GM10266 (cell line): ENCODE data around the gene NEGR1.

Source experiments
- DNase-seq: peaks from one replicate; pipeline ENCODE4 v3.0.0; 2012; ENCODE audit errors: extremely low spot score
- TF ChIP-seq, protein P1 (sequence below): IDR thresholded peaks from 2 replicates; pipeline ENCODE4 v1.5.1; 2012; ENCODE audit warnings: mild to moderate bottlenecking, low read depth; ENCODE audit not compliant: control insufficient read depth, insufficient read depth; ENCODE audit errors: missing control alignments

NEGR1 gene

DNA sequence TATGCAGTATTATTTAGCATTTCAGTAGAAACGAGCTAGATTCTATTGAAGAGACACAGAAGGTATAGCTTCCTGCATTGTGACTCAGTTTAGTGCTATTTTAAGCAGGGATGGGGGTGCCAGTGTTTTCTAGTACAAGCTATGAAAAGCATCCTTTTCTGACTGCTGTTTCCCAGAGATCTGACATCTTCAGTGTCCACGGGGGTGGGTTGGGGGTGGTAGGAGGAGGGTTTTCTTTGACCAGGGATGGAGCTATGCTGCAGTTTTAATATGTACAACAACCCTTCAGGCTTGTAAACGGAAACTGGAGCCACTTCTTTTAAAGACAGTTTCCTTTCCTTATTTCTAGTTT lies 2.7 kb upstream of the NEGR1 start:
- no peak for DNase-seq

DNA sequence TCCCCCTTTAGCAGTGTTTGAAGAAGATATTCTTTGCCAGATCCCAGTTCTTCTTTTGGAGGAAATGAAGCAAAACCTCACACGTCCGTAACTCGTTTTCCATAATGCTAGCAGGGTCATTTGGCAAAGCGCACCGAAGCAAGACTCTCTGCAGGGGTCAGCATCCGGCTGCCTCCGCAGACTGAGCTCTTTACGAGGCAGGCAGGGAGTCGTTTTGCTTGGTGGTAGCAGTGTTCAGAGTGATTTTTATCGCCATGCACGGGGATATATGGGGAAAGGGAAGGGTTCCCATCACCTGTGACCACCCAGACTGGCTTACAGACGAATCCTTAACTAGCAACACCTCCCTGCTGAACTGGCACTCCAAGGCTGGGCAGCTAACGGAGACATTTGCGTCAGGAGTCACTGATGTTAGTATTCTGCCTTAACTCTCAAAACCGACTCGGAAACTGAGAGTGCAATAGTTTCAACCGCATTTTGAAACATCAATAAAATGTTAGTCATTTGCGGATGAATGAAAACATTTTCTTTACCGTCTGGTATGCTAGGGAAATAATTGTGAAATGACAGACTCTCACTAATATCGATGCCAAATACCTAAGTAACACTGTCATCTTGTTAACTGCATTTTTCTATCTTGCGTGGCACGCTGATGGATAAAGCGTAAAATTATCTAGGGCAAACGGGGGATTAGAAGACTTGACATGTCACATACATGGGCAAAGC lies 2.2 kb upstream of the NEGR1 start:
- TF ChIP-seq, protein P1, sequence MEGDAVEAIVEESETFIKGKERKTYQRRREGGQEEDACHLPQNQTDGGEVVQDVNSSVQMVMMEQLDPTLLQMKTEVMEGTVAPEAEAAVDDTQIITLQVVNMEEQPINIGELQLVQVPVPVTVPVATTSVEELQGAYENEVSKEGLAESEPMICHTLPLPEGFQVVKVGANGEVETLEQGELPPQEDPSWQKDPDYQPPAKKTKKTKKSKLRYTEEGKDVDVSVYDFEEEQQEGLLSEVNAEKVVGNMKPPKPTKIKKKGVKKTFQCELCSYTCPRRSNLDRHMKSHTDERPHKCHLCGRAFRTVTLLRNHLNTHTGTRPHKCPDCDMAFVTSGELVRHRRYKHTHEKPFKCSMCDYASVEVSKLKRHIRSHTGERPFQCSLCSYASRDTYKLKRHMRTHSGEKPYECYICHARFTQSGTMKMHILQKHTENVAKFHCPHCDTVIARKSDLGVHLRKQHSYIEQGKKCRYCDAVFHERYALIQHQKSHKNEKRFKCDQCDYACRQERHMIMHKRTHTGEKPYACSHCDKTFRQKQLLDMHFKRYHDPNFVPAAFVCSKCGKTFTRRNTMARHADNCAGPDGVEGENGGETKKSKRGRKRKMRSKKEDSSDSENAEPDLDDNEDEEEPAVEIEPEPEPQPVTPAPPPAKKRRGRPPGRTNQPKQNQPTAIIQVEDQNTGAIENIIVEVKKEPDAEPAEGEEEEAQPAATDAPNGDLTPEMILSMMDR = peak; percentile 13
- DNase-seq = no peak

More for the DNA sequence above, 2.7 kb upstream of the NEGR1 start:
- TF ChIP-seq, protein P1 = no peak

DNA sequence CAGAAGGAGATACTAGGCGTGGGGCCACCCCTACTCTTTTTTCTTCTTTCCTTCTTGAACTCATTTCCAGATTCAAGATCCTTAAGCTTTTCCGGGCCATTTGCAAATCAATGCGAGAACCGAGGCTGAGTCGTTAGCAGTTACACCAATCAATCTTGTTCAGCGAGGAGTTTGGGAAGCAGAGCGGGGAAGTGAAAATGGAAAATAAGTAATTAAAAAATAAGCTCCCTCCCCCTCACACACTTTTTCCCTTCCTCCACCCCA lies 1.7 kb upstream of the NEGR1 start:
- DNase-seq = no peak
- TF ChIP-seq, protein P1 = no peak

DNA sequence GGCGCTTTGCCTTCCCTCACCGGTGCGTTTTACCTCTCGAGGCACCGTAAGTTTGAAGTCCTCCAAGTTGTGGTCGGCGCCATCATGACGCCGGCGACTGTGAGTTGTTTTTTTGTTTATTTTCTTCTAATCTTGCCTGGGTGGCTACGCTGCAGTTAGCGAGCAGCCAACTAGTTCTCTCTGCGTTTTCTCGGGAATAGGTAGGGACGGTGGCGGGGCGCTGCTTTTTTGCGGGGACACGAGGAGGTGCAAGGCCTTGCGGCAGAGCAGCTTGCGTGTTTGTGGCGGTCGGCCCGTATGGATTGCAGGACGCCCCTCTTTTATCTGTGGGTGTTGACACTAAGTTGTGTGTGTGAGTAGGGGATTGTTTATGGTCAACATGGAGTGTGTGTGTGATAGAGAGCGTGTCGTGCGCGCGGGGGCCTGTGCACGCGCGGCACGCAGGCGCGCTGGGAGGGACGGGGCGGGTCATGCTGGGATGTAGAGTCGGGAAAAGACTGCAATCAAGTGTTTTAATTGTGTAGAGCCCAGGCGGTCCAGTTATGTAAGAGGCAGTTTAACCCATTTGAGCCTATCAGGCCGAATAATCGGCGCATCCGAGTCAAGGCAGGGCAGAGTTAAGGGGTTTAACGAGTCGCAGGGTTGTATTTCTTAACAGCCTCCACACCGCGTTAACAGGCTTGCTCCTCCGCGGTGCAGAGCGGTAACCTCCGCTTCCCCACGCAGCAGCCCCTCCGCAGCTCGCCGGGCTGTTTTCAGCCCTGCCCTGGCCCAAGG lies 1.2 kb upstream of the NEGR1 start:
- no peak for DNase-seq
- TF ChIP-seq, protein P1 = no peak

DNA sequence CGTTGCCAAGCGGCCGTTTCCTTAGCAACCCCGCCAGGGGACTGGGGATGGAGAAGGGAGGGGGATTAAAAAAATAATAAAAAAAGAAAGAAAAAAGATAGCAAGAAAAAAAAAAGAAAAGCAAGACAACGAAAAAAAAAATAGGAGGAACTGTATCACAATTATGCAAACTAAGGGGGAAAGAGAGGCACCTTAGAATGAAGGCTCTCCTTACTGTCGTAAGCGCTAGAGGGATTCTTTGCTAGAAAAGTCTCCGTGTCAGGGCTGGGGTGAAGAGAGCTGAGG lies 625 bp upstream of the NEGR1 start:
- TF ChIP-seq, protein P1 = no peak
- peak; percentile 26 for DNase-seq

DNA sequence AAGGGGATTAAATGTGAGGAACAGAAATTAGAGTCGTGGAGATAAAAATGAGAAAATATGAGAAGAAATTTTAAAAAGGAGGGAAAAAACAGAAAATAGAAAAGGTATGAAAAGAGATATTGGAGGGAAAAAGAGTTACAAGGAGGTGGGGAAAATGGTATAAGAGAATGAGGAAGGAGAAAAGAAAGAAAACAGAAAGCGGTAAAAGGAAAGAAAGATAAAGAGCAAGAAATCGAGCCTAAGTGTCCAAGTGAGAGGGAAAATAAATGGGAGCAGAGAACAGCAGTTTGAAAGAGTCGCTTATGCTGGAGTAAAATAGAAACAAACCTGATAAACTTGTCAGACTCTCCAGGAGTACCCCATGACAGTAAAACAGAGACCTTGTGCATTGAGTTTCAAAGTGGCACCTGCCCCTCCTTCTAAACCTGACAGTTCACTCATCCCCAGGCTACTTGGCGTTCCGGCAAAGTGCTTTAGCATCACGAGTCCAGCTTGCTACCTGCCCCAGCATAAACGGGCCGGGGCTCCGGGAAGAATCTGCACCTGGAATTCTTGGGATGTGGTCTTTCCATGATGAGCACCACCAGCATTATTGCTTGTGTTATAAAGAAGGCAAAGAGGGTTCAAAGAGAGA lies 585 bp downstream of the NEGR1 start:
- TF ChIP-seq, protein P1 = no peak
- DNase-seq = no peak

DNA sequence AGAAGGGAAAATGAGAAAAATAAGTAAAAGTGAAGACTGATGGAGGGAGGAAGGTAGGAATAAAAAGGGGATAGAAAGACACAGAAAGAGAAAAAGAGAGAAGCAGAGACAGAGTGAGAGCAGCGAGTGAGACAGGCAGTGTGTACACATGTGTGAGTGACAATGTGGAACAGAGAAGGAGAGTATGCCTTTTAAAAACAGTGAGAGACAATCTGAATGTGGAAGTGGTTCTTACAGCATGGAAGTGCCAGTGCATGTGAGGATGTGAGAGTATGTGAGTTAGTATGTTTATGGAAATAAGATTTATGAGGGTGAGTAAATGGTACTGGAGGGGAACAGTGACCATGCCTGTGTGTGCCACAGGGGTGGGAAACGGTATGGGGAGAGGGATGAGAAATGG lies 1.2 kb downstream of the NEGR1 start:
- TF ChIP-seq, protein P1 = no peak
- DNase-seq = no peak
